ENCODE data around the gene STOML3. TPM values are rescaled to one million over a fixed set of nuclear protein-coding genes. Genes with fewer than 3 reads are reported as not detected.
"Not testable (repeated sequence)": the region's sequence is repeated elsewhere in the genome, so short reads cannot be mapped to it uniquely, and the experiment has no call there.

STOML3 gene
- total RNA-seq, 2 experiments from 2014 or later = not detected

DNA sequence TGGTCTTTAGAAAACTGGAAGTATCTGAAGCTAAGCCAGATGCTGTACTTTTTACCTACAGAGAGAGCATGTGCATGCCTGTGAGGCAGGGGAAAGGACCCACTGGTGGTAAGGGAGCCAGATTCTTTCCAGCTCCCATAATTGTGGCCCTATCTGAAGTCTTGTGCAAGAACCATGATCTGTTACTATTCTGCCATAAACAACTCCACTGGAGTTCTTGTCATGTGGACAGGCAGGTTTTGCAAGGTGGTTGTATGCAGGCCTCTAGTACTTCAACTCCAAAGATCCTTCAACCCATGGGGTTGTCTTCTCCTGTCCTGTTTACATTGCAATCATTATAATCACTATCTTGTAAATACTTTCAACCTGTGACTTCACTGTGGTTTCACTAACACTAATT, 33.1 kb upstream of the STOML3 start:
- Mint-ChIP-seq H3K4me1 (peaks cover 3% of the 10 kb centered on the region), H3K4me3 (no peak overlapping the region), H3K36me3 (ENCODE audit: low read depth) (peaks cover 66% of the 10 kb centered on the region), H3K27me3 (no peaks in the 10 kb centered on the region), H3K9me3 (no peaks in the 10 kb centered on the region), H3K27ac (no peak overlapping the region)
- ChIA-PET POLR2A (interaction anchor here (3.3 kb wide), 1 partner anchor 13 kb away, joined by 16 read pairs; the partner anchor contains the start of genes NHLRC3 and PROSER1), CTCF (interaction anchor here (0.6 kb wide), 1 partner anchor 350 kb away, joined by 5 read pairs; no protein-coding TSS in a partner anchor)
- DNase-seq = no peak

DNA sequence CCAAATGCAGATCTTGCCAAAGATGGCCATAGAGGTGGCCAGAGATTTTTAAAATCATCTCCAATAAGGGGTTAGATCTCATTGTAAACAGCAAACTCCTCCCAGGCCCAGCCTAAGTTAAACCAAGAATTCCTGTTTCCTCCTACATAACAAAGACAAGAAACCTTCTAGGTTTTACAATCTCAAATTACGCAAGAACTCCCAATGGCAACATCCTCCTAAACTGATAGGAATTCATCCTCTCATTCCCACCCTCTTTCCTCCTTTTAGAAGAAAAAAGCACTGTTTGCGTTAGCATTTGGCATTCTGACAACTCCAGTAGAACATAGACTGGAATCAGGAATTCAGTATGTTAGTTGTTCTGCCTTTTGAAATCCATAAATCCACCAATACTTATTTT, 32.7 kb upstream of the STOML3 start:
- peaks cover 6% of the 10 kb centered on the region for H3K4me1 Mint-ChIP-seq
- H3K36me3 Mint-ChIP-seq (ENCODE audit: low read depth) = peaks cover 66% of the 10 kb centered on the region
- H3K27me3 Mint-ChIP-seq = no peaks in the 10 kb centered on the region
- POLR2A ChIA-PET = interaction anchor here (3.3 kb wide), 1 partner anchor 14 kb away, joined by 16 read pairs; the partner anchor contains the start of genes NHLRC3 and PROSER1
- no peak for DNase-seq
- CTCF ChIA-PET = no interaction called here
- no peaks in the 10 kb centered on the region for H3K9me3 Mint-ChIP-seq
- no peak overlapping the region for H3K27ac Mint-ChIP-seq
- no peak overlapping the region for H3K4me3 Mint-ChIP-seq

DNA sequence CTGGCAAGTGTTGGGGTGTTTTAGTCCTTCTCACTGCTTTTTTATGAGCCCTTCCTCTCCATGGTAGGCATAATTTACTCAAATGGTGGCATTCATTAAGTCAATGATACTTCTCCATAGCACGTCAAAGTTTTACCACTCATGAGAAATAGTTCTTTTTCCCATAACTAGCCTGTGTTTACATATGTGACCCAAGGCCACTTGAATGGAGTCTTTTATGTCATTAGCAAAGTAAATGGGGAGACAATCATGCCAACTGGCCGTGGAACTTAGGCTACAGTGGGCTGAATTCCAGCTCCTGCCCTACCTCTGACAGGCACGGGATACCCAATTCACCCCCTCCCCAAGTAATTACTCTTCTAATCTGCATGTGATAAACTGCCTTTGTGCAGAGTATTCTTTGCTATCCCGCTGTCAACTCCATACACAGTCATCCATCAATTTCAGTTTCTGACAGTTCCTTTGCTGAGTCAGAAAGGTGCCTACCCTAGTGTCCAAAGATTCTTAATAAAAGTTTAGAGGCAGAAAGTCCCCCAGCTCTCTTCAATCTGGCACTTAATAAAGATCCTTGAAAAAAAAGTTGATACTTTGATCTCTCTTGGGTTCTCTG, 30.3 kb upstream of the STOML3 start:
- POLR2A ChIA-PET = interaction anchor here (3.3 kb wide), 1 partner anchor 16 kb away, joined by 16 read pairs; the partner anchor contains the start of genes NHLRC3 and PROSER1
- Mint-ChIP-seq H3K27ac (no peak overlapping the region), H3K9me3 (no peaks in the 10 kb centered on the region), H3K27me3 (no peaks in the 10 kb centered on the region), H3K4me3 (no peak overlapping the region), H3K36me3 (ENCODE audit: low read depth) (peaks cover 56% of the 10 kb centered on the region), H3K4me1 (peaks cover 17% of the 10 kb centered on the region)
- CTCF ChIA-PET = interaction anchor here (1.5 kb wide), 1 partner anchor 10 kb away, joined by 4 read pairs; no protein-coding TSS in a partner anchor
- DNase-seq = no peak

DNA sequence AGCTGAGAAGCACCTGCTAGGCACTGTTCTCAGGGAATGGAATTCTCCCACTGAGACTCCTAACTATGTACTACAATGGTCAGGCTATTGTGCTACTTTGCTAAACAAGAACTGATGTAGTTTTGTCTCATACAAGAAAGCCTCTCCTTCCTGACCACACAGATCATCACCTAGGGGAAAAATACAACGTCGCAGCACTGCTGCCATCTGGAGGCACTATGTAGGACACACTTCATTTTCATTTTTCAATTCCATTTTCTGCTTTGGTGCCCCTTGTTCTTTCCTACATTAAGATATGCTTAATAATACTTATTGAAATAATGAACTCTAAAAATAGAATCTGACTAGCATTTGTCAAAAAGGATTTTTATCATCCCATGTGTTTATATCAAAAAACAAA, 26.2 kb upstream of the STOML3 start:
- ChIA-PET CTCF (interaction anchor here (1.2 to 3.9 kb wide), 2 partner anchors 15 to 20 kb away, joined by 5 to 18 read pairs; partner anchors contain the start of genes NHLRC3 and PROSER1), POLR2A (interaction anchor here (5.5 kb wide), 1 partner anchor 20 kb away, joined by 28 read pairs; the partner anchor contains the start of genes NHLRC3 and PROSER1)
- Mint-ChIP-seq H3K36me3 (ENCODE audit: low read depth) (peaks cover 57% of the 10 kb centered on the region), H3K9me3 (no peaks in the 10 kb centered on the region), H3K27me3 (no peaks in the 10 kb centered on the region), H3K4me1 (peaks cover 17% of the 10 kb centered on the region), H3K4me3 (no peak overlapping the region), H3K27ac (no peak overlapping the region)
- peak; percentile 34 for DNase-seq

DNA sequence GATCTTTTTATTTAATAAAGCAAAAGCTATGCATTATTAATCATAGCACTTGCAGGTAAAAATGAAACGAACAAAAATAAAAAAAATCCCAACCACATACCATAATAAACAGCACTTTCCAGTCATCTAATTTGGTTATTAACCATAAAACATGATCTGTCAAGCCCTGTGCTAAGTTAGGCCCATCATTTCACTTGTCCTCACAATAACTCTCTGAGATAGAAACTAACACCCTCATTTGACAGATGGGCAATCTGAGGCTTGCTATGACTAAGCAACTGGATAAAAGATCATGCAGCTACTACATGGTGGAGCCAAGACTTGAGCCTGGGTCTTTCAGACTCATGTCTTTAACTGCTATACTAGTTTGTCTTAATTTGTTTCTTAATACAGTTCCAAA, 25.5 kb upstream of the STOML3 start:
- CTCF ChIA-PET = interaction anchor here (1.2 to 3.9 kb wide), 2 partner anchors 16 to 21 kb away, joined by 5 to 18 read pairs; partner anchors contain the start of genes NHLRC3 and PROSER1
- Mint-ChIP-seq H3K27ac (no peak overlapping the region), H3K9me3 (no peaks in the 10 kb centered on the region), H3K36me3 (ENCODE audit: low read depth) (peaks cover 57% of the 10 kb centered on the region), H3K27me3 (no peaks in the 10 kb centered on the region), H3K4me1 (peaks cover 17% of the 10 kb centered on the region), H3K4me3 (no peak overlapping the region)
- POLR2A ChIA-PET = interaction anchor here (5.5 kb wide), 1 partner anchor 21 kb away, joined by 28 read pairs; the partner anchor contains the start of genes NHLRC3 and PROSER1
- DNase-seq = no peak

DNA sequence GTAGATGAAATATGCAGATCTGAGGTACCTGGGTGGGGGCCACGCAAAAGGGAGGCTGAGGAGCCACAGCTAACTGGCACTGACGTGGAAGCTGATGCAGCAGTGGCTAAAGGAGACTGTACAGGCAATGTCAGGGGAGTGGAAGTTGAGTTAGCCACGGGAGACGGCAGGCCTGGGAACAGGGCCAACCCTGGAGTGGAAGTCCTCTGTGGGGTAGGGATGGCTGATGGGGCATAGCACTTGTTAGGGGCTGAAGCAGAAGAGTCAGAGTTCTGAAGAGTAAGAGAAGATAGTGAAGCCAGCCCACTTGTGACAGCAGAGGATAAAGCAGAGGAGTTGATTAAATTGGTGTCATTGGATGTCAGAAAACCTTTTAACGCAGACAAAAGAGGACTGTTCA, 22.8 kb upstream of the STOML3 start:
- Mint-ChIP-seq H3K4me3 (no peak overlapping the region), H3K27me3 (no peaks in the 10 kb centered on the region), H3K4me1 (peaks cover 12% of the 10 kb centered on the region), H3K36me3 (ENCODE audit: low read depth) (peaks cover 66% of the 10 kb centered on the region), H3K9me3 (no peaks in the 10 kb centered on the region), H3K27ac (no peak overlapping the region)
- POLR2A ChIA-PET = no interaction called here
- no peak for DNase-seq
- CTCF ChIA-PET = no interaction called here

DNA sequence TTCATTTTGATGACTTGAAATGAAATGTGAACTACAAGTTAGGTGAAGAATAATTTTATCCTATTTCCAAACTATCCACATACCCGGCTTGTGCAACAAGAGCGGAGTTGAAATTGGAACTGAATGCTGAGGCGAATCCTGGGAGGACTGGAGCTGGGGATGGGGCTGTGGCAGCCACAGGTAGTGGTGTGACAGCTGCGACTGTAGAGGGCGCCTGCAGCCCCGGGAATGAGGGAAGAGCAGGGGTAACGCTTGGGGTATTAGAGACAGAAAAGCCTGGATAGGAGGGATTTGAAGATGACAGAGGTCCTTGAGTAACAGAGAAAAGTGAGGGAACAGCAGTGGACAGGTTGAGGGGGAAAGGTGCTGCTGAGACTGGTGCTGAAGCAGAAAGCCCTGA, 22.0 kb upstream of the STOML3 start:
- Mint-ChIP-seq H3K27me3 (no peaks in the 10 kb centered on the region), H3K27ac (no peak overlapping the region)
- CTCF ChIA-PET = no interaction called here

DNA sequence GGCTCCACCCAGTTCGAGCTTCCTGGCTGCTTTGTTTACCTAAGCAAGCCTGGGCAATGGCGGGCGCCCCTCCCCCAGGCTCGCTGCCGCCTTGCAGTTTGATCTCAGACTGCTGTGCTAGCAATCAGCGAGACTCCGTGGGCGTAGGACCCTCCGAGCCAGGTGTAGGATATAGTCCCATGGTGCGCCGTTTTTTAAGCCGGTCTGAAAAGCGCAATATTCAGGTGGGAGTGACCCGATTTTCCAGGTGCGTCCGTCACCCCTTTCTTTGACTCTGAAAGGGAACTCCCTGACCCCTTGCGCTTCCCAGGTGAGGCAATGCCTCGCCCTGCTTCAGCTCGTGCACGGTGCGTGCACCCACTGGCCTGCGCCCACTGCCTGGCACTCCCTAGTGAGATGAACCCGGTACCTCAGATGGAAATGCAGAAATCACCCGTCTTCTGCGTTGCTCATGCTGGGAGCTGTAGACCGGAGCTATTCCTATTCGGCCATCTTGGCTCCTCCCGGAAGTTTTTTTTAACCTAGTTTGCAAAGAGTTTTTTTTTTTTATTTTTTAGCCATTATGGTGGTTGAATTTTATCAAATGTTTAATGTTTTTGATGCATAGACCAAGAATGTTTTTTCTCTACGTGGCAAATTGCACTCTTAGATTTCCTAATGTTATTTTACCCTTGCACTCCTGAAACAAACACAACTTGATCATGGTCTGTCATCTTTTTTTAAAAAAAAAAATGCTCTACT, 15.9 kb upstream of the STOML3 start:
- H3K4me1 Mint-ChIP-seq, CTCF ChIA-PET, H3K4me3 Mint-ChIP-seq, H3K9me3 Mint-ChIP-seq, DNase-seq, H3K27me3 Mint-ChIP-seq, H3K27ac Mint-ChIP-seq: not testable (repeated sequence)
- H3K36me3 Mint-ChIP-seq (ENCODE audit: low read depth) = peaks cover 36% of the 10 kb centered on the region
- POLR2A ChIA-PET = interaction anchor here (0.7 kb wide), 1 partner anchor 21 kb away, joined by 3 read pairs; no protein-coding TSS in a partner anchor

More for the DNA sequence above, 22.0 kb upstream of the STOML3 start:
- POLR2A ChIA-PET = no interaction called here
- H3K9me3 Mint-ChIP-seq = no peaks in the 10 kb centered on the region
- H3K4me1 Mint-ChIP-seq = peaks cover 4% of the 10 kb centered on the region
- no peak overlapping the region for H3K4me3 Mint-ChIP-seq
- no peak for DNase-seq
- peaks cover 68% of the 10 kb centered on the region for H3K36me3 Mint-ChIP-seq (ENCODE audit: low read depth)

DNA sequence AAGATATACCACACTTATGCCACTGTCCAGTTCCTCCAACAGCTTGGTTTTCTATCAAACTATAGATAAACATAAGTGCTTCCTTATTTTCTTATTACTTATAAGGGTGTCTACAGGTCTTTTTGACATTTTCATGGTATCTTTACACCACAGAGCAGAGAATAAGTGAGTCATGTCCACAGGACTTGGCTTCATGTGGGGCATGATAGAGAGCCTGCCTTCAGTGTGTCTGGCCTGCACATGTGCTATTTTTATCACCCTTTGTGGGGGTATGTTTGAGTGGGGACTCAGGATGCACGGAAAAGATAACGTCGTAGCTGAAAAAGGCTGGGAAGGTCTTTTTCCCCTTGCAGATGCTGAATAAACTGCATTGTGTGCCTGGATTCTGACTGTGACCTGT, 8.1 kb upstream of the STOML3 start:
- DNase-seq = no peak
- Mint-ChIP-seq H3K27ac (no peak overlapping the region), H3K4me3 (no peak overlapping the region), H3K9me3 (no peaks in the 10 kb centered on the region), H3K4me1 (no peaks in the 10 kb centered on the region), H3K36me3 (ENCODE audit: low read depth) (no peaks in the 10 kb centered on the region), H3K27me3 (no peaks in the 10 kb centered on the region)
- ChIA-PET POLR2A (no interaction called here), CTCF (no interaction called here)

DNA sequence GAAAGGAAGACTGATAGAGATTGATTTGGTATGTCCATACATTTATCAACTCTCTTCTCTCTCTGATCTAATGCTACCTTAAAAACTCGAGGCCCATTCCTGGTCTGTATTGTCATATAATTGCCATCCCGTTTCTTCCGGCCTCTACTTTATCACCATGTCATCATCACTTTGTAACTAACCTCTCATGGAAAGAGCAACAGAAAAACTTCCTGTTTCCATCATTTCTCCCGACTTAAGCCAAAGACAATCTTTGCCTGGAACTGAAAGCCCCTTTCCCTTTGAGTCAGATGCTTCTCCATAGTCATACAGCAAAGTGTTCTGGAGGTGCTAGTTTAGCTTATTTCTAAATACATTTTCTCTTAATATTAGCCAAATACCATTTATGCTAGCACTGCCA, 2.8 kb upstream of the STOML3 start:
- ChIA-PET POLR2A (no interaction called here), CTCF (no interaction called here)
- H3K27me3 Mint-ChIP-seq = no peaks in the 10 kb centered on the region
- no peaks in the 10 kb centered on the region for H3K36me3 Mint-ChIP-seq (ENCODE audit: low read depth)
- H3K4me3 Mint-ChIP-seq = no peak overlapping the region
- DNase-seq = no peak
- no peak overlapping the region for H3K27ac Mint-ChIP-seq
- H3K9me3 Mint-ChIP-seq = no peaks in the 10 kb centered on the region
- no peaks in the 10 kb centered on the region for H3K4me1 Mint-ChIP-seq

DNA sequence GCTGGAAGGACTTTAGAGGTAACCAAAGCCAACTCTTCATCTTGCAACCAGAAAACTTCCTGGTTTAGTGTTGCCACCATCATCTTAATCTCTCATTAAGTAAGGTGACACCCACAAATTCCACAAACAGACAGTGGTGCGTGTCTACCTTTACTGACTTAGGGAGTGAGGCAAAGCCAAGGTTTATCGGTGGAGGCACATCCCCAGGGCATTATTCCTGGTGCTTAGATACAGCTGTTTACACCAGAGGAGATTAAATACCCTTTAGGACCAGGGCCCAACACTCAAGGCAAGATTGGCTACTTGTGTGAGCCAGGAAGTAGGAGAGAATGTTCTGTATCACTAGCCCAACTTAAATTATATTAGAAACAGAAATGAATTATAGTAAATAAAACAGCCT, 9.5 kb downstream of the STOML3 start:
- ChIA-PET POLR2A (no interaction called here), CTCF (no interaction called here)
- Mint-ChIP-seq H3K27me3 (peaks cover 7% of the 10 kb centered on the region), H3K27ac (no peak overlapping the region), H3K36me3 (ENCODE audit: low read depth) (no peaks in the 10 kb centered on the region), H3K4me1 (no peaks in the 10 kb centered on the region), H3K9me3 (no peaks in the 10 kb centered on the region), H3K4me3 (no peak overlapping the region)
- DNase-seq = no peak

DNA sequence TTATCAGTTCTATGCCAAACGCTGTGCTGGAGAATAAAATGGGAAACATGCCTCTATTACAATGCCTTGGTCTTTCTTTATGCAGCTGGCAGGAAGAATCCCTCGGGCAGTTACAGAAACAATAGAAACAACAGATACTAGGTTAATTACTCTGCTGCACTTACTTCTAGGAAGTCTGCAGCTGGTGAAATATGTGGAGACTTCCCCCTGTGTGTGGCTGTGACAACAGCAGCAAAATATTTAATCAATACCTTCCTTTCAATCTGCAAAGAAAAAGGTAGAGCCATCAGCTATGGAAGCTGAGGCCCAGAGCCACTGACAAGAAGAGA, 9.9 kb downstream of the STOML3 start:
- Mint-ChIP-seq H3K27ac (no peak overlapping the region), H3K9me3 (no peaks in the 10 kb centered on the region), H3K36me3 (ENCODE audit: low read depth) (no peaks in the 10 kb centered on the region), H3K27me3 (peaks cover 7% of the 10 kb centered on the region), H3K4me1 (no peaks in the 10 kb centered on the region), H3K4me3 (no peak overlapping the region)
- ChIA-PET POLR2A (no interaction called here), CTCF (no interaction called here)
- DNase-seq = no peak

DNA sequence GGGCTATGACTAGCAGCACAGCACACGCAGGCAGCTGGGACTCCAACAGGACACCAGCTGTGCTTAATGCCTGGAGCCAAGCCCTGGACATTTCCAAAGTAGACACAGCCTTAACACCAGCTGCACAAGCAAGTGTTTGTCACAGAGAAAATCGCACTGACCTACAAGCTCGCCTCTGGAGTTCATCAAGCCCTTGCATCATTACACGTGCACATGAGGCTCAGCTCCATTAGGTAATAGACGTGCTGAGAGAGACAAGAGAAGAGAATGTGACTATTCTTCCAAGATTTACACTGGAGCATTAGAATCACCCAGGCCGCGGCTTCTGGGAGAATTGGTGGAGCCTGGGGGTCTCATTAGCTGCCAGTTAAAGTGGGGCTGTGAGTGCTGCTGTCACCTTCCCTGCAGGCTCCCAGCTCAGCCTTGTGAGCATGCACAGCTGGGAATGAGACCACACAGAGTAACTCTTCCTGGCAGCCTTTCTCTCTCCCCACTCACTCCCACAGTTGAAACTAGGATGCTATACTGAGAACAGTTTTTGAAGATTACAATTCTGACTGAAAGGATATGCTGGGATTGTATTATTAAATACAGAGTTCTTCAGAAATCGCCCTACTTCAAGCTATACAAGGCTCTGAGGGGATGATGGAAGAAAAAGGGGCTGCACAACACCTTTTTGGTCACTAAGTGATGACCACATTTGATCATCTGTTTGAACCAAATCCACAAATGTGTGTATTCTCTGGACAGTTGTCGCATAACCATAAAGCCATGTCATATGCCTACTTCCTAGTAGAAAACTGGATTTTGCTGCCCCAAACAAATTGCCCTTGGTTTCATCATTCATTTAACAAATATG, 10.5 kb downstream of the STOML3 start:
- H3K36me3 Mint-ChIP-seq (ENCODE audit: low read depth) = no peaks in the 10 kb centered on the region
- H3K27me3 Mint-ChIP-seq = peaks cover 7% of the 10 kb centered on the region
- H3K9me3 Mint-ChIP-seq = no peaks in the 10 kb centered on the region
- ChIA-PET POLR2A (no interaction called here), CTCF (no interaction called here)
- DNase-seq = no peak
- H3K4me1 Mint-ChIP-seq = no peaks in the 10 kb centered on the region
- no peak overlapping the region for H3K27ac Mint-ChIP-seq
- no peak overlapping the region for H3K4me3 Mint-ChIP-seq

All from activated CD4-positive, alpha-beta memory T cell treated with anti-CD3 and anti-CD28 coated beads, Interleukin-2, amount 10 ng/mL, durations not matched to agents 7 days and 5 days (primary cell).